ENCODE data around the gene EZH1.
A peak's percentile ranks its signal among the peaks of the same experiment; 100 is the strongest.
"Not testable (repeated sequence)": the region's sequence is repeated elsewhere in the genome, so short reads cannot be mapped to it uniquely, and the experiment has no call there.

The EZH1 gene

GRCh38 chr17:42680331-42680808 lies 64.5 kb downstream of the EZH1 start:
- no peak for DNase-seq

DNA sequence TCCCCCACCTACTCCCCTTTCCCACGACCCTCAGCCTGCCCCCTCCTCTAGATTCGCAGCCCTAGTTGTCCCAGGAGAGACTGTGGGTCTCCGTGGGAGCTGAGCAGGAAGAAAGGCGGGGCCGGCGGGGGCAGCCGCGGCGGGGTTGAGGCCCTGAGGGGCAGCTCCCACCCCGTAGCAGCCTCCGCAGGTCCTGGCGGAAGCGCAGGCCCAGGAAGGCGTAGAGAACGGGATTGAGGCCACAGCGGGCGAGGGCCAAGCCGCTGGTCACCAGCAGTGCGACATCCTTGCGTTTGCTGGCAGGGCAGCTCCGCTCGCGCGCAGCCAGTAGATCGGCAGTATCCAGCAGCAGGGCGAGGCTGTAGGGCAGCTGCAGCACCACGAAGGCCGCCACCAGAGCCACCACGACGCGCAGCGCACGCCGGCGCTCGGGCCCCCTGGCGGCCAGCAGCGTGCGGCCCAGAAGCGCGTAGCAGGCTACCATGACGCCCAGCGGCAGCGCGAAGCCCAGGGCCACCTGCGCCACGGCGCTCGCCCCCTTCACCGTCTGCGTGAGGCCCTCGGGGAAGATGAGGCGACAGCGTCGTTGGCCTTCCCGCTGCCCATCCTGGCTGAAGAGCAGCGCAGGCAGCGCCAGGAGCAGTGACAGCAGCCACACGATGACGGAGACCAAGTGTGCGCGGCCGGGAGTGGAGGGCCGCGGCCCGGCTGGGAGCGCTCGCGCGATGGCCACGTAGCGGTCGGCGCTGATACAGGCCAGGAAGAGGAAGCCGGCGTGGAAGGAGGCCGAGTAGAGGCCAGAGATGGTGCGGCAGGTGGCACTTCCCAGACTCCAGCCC lies 65.1 kb downstream of the EZH1 start:
- peak; percentile 81 for DNase-seq

DNA sequence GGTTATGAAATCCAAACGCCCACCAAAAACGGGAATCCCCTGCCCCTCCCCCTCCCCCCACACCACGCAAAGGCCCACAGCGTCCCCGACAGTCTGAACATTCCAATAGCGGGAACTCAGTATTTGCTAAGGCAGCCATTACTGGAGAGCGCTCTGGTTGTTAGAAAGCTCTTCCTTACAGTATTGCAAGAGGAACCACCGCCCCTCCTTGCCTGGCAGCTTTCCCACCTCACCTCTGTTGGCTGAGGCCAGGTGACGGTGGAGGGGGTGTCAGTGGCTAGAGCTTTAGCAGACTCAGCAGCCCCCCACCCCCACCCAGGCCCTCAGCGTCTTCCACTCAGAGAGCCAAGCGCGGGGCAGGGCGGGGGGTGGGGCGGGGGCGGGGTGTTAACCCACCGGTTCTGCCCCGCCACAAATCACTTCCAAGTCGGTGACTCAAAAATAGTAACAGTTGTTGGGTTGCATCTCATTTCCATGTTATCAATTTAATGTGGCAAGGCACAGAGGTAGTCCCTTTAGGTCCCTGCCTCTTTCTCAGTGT lies 65.8 kb downstream of the EZH1 start:
- DNase-seq = peak; percentile 58

DNA sequence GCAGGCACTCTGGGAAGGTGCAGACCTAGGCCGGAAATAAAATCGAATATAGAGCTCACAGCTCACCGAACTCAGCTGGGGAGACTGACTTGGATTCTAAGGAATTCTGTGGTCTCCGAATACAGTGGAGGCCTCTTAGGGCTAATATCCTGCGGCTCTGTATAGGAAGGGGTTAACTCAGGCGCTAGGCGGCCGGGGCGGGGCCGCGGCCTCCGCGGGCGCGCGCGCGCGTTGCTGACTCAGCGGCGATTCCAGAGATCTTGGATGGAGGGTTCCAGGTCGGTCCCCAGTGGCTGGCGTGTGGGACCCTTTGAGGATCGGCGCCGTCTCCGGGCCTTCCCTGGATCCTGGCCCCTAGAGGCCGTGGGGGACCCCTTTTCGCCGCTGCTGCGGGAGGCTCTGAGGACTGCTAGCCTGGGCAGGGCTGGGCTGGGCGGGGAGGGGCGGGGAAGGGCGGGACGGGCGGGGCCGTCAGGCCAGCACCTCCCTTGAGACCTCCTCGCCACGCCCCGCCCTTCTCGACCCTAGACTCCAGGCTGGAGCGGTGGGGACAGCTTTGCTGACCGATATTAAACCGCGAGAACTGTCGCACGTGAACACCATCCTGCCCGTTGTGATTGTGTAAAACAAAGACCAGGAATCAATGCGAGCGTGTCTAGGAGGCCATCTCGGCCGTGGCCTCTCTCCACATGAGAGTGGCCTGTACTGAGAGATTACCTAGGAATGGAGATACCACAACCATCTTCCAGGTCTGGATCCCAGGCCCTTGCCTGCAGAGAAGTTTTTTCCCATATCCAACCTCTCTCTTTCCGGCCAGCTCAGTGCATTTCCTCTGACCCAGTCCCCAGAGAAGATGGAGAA lies 66.7 kb downstream of the EZH1 start:
- peak; percentile 85 for DNase-seq

GRCh38 chr17:42677012-42677857 lies 67.6 kb downstream of the EZH1 start:
- DNase-seq = peak; percentile 100

- DNase-seq = no peak
These were observed 68.3 kb downstream of the EZH1 start, which contains the start of gene PLEKHH3 for GRCh38 chr17:42676424-42677011. Gene PLEKHH3, minus strand, starts transcription at chr17:42676994. Its CDS starts 431 bp downstream, at chr17:42676563.

DNA sequence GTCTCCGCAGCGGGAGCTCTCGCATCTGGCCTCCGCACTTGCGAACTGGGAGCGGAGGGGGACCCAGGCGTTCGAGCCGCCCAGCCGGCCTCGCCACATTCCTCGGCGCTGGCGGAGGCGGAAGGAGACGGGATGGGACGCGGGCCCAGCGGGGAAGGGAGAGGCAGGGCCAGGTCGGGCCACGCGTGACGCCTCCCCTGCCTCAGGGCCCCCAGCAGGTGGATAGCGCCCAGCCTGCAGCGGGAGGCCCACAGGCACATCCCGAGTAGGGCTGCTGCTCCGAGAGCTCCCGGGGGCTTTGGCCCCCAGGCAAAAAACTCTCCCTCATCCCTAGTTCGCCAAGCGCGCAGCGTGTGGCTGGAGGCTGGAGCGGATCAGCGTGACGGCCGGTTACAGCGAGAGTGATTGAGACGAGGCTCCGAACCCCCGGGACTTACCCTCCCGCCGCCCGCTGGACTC lies 68.8 kb downstream of the EZH1 start:
- DNase-seq = no peak

DNA sequence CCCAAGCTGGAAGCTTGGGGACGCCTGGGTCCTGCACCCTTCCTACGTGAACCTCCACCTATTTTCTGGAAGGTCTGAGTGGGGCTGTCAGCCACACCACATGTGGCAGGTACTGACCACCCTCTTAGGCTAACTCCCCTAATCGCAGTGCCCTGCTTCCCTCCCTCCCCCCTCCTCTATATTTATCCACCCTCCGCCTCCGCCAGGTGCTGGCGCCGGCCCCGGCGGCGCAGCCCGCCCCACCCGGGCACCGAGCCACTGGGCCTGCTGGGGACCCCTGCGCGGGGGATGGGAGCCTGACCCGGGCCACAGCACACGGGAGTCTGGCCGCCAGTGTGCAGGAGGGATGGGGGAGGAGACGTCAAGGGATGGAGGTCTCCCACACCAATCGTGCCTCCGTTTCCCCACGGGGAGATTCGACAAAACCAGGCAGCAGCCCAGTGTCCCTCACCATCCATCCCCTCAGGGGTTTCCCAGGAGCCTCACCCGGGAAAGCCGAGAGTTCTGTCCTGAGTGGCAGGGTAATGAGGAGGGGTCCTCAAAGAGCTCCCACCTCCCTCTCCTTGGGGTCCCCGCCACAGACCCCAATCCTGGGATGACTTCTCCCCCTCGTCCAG lies 69.4 kb downstream of the EZH1 start:
- DNase-seq = no peak

- no peak for DNase-seq
These were observed 70.0 kb downstream of the EZH1 start for GRCh38 chr17:42674755-42675347.

DNA sequence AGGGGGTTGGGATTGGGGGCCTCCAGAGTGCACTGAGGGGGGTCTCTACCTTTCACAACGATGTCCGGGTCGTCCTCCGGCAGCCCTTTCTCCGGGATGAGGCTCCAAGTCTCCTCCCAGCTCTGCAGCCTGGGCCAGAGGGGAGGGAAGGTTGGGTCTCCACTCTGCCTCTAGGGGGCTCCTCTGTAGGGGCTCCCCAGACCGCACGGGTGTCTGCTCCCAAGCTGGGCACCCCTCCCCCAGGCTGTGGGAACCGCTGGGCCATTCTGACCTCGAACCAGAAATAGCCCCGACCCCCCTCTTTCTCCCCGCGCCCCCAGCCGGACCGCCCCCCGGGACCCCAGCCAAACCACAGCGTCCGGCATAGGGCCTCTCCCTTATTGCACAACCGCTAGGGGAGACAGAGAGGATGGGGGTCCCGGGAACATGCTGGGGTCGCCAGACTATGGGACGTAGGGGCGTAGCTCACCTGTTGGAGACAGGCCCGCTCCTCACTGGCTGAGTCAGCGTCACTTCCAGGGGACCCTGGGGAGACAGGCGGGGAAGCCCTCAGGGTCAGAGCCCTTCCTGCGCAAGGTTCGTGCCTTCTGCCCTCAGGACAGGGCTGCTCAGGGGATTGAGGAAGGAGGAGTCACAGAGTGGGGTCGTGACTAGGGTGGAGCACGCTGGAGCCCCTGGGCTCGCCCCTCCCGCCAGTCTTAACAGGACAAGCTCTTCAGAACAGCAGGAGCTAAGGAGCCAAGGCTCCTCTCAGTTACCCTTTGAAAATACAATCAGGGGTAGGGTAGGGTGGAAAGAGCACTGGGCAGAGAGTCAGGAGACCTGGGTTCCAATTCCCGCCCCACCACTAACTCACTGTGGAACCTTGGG lies 70.7 kb downstream of the EZH1 start:
- no peak for DNase-seq

GRCh38 chr17:42673266-42673884 lies 71.5 kb downstream of the EZH1 start:
- no peak for DNase-seq

GRCh38 chr17:42672038-42672437 lies 72.8 kb downstream of the EZH1 start:
- DNase-seq = no peak

GRCh38 chr17:42670789-42671657 lies 73.8 kb downstream of the EZH1 start:
- no peak for DNase-seq

- DNase-seq = peak; percentile 57
These were observed 74.7 kb downstream of the EZH1 start for GRCh38 chr17:42669977-42670788.

GRCh38 chr17:42669705-42669976 lies 75.2 kb downstream of the EZH1 start:
- no peak for DNase-seq

GRCh38 chr17:42667088-42667951 lies 77.5 kb downstream of the EZH1 start:
- no peak for DNase-seq

DNA sequence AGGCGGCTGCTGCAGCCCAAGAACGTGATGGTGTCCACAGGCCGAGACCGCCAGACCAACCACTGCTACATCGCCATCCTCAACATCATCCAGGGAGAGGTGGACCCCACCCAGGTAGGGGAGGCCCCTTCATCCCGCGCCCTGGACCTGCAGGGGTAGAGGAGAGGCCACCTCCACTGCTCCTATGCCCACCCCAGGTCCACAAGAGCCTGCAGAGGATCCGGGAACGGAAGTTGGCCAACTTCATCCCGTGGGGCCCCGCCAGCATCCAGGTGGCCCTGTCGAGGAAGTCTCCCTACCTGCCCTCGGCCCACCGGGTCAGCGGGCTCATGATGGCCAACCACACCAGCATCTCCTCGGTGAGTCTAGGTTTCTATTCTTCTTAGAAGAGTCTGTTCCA lies 78.7 kb downstream of the EZH1 start:
- DNase-seq = not testable (repeated sequence)

Data from stimulated activated CD4-positive, alpha-beta T cell treated with anti-CD3 and anti-CD28 coated beads, Interleukin-15, amount 100 ng/mL, for 24 hours (primary cell).